Breast epithelium (tissue), 4 donors: ENCODE results near the gene TBC1D1. TPM values are rescaled to one million over a fixed set of nuclear protein-coding genes. Genes with fewer than 3 reads are reported as not detected.
A peak's percentile ranks its signal among the peaks of the same experiment; 100 is the strongest.

Source experiments
- DNase-seq, 2 donors: peaks; one replicate each; pipeline ENCODE4 v3.0.0-alpha.2; 2019; ENCODE audit warnings: low spot score in 2 of 2
- H3K27ac ChIP-seq, 2 donors: fragments of 200-600 bp; sonication (generic) in 1 of 2; one replicate each; pipeline ENCODE4 v1.5.1; 2016 to 2019; ENCODE audit warnings: mild to moderate bottlenecking in 1 of 2
- H3K27me3 ChIP-seq, 2 donors: fragments of 200-600 bp; sonication (generic) in 1 of 2; one replicate each; pipeline versions ENCODE4 v1.5.1 to v1.6.0; 2017 to 2019; ENCODE audit warnings: control low read depth in 1 of 2, mild to moderate bottlenecking in 1 of 2
- H3K36me3 ChIP-seq: fragments of 200-600 bp; one replicate; pipeline ENCODE4 v1.5.1; 2019
- H3K4me1 ChIP-seq, 2 donors: fragments of 200-600 bp; sonication (generic); one replicate each; pipeline ENCODE4 v1.5.1; 2016 to 2019; ENCODE audit warnings: control low read depth in 1 of 2
- H3K4me3 ChIP-seq, 3 donors: fragments of 200-600 bp; sonication (generic); 1 replicate in 2 of 3; 2 replicates in 1 of 3; pipeline ENCODE4 v1.5.1; 2016 to 2019; ENCODE audit warnings: mild to moderate bottlenecking in 3 of 3, moderate library complexity in 2 of 3
- H3K9me3 ChIP-seq, 2 donors: fragments of 200-600 bp; sonication (generic) in 1 of 2; one replicate each; pipeline ENCODE4 v1.5.1; 2016 to 2019; ENCODE audit warnings: control low read depth in 1 of 2
- CTCF ChIP-seq, 3 donors: fragments of 450-650 bp; IDR thresholded peaks; one replicate each; pipeline ENCODE4 v1.5.1; 2016 to 2017; ENCODE audit warnings: antibody characterized with exemption in 3 of 3, mild to moderate bottlenecking in 3 of 3, moderate library complexity in 3 of 3
- POLR2A ChIP-seq: fragments of 450-650 bp; IDR thresholded peaks from one replicate; pipeline ENCODE4 v1.6.1; 2016; ENCODE audit warnings: antibody characterized with exemption, mild to moderate bottlenecking, moderate library complexity
- POLR2AphosphoS5 ChIP-seq, 3 donors: sonication (generic); formaldehyde crosslinking; IDR thresholded peaks; one replicate each; pipeline ENCODE4 v1.6.1; 2017; ENCODE audit warnings: antibody characterized with exemption in 3 of 3
- intact Hi-C: fragments of 100-400 bp; cut with DNase I; formaldehyde crosslinking; loops from one replicate; pipeline ENCODE4 v1.15.1; 2023; ENCODE audit warnings: low total_unique reads
- total RNA-seq, 3 donors: library from RNA; depleted of rRNA; stranded (reverse); fragments of >200 nt; gene quantifications; one replicate each; pipeline ENCODE4 v1.1.0, GENCODE V29; 2016

The TBC1D1 gene
- total RNA-seq, 3 donors from 2014 or later: 55.2 to 80.9 (median 63.9) TPM

GRCh38 chr4:37935026-37935425 lies 44.1 kb downstream of the TBC1D1 start:
- no peak overlapping the region for H3K4me3 ChIP-seq
- no peaks in the 10 kb centered on the region for H3K9me3 ChIP-seq
- H3K4me1 ChIP-seq: no peaks in the 10 kb centered on the region
- TF ChIP-seq CTCF (IDR thresholded peaks at IDR 0.05): no peak
- no peak for TF ChIP-seq POLR2AphosphoS5 (IDR thresholded peaks at IDR 0.05)
- no peak for TF ChIP-seq POLR2A
- no peaks in the 10 kb centered on the region for H3K36me3 ChIP-seq
- no peak overlapping the region for H3K27ac ChIP-seq
- DNase-seq: no peak
- intact Hi-C loops: no loop called here
- no peaks in the 10 kb centered on the region for H3K27me3 ChIP-seq

GRCh38 chr4:37936889-37937498 lies 46.1 kb downstream of the TBC1D1 start:
- H3K4me1 ChIP-seq: no peaks in the 10 kb centered on the region
- peak in 1 of 2 donors; percentile 23 for DNase-seq
- no peaks in the 10 kb centered on the region for H3K27me3 ChIP-seq
- intact Hi-C loops: no loop called here
- H3K4me3 ChIP-seq: no peak overlapping the region
- H3K9me3 ChIP-seq: no peaks in the 10 kb centered on the region
- TF ChIP-seq POLR2AphosphoS5 (IDR thresholded peaks at IDR 0.05): no peak
- no peak for TF ChIP-seq CTCF (IDR thresholded peaks at IDR 0.05)
- no peak for TF ChIP-seq POLR2A
- H3K36me3 ChIP-seq: no peaks in the 10 kb centered on the region
- no peak overlapping the region for H3K27ac ChIP-seq

- Histone ChIP-seq H3K27ac (no peak overlapping the region), H3K4me1 (no peaks in the 10 kb centered on the region), H3K9me3 (no peaks in the 10 kb centered on the region), H3K27me3 (no peaks in the 10 kb centered on the region), H3K4me3 (no peak overlapping the region), H3K36me3 (no peaks in the 10 kb centered on the region)
- TF ChIP-seq POLR2AphosphoS5 (IDR thresholded peaks at IDR 0.05) (no peak), POLR2A (no peak), CTCF (IDR thresholded peaks at IDR 0.05) (no peak)
- intact Hi-C loops: no loop called here
- DNase-seq: no peak
Observed at GRCh38 chr4:37938208-37938607, 47.3 kb downstream of the TBC1D1 start.

- no peak for DNase-seq
- Histone ChIP-seq H3K4me3 (no peak overlapping the region), H3K36me3 (no peaks in the 10 kb centered on the region), H3K9me3 (no peaks in the 10 kb centered on the region), H3K27me3 (no peaks in the 10 kb centered on the region), H3K27ac (no peak overlapping the region), H3K4me1 (no peaks in the 10 kb centered on the region)
- intact Hi-C loops: no loop called here
- TF ChIP-seq CTCF (IDR thresholded peaks at IDR 0.05): no peak
- TF ChIP-seq POLR2AphosphoS5 (IDR thresholded peaks at IDR 0.05): no peak
- no peak for TF ChIP-seq POLR2A
Observed at GRCh38 chr4:37946503-37947179, 55.8 kb downstream of the TBC1D1 start.

- Histone ChIP-seq H3K27me3 (no peaks in the 10 kb centered on the region), H3K4me1 (no peaks in the 10 kb centered on the region), H3K36me3 (no peaks in the 10 kb centered on the region), H3K27ac (no peak overlapping the region), H3K9me3 (no peaks in the 10 kb centered on the region), H3K4me3 (no peak overlapping the region)
- no peak for TF ChIP-seq CTCF (IDR thresholded peaks at IDR 0.05)
- no peak for TF ChIP-seq POLR2AphosphoS5 (IDR thresholded peaks at IDR 0.05)
- no peak for TF ChIP-seq POLR2A
- no peak for DNase-seq
- intact Hi-C loops: no loop called here
Observed at GRCh38 chr4:37948542-37948941, 57.7 kb downstream of the TBC1D1 start.
